Right cardiac atrium (tissue), 5 donors: ENCODE data around the gene F13A1. TPM values are rescaled to one million over a fixed set of nuclear protein-coding genes. Genes with fewer than 3 reads are reported as not detected.

Experiments
- ATAC-seq, 2 donors: fragments of 200-7000 bp; cut with Tn5 transposase; one replicate each; pipeline versions ENCODE4 v1.8.0 to v1.9.1; 2020; ENCODE audit warnings: moderate library complexity in 2 of 2, mild to moderate bottlenecking in 1 of 2
- DNase-seq, 3 donors: peaks; one replicate each; pipeline ENCODE4 v3.0.0-alpha.2; 2020
- H3K27ac ChIP-seq: one replicate; pipeline ENCODE4 v1.5.1; 2013; ENCODE audit warnings: mild to moderate bottlenecking, low read length, control low read depth, moderate library complexity
- H3K27me3 ChIP-seq: one replicate; pipeline ENCODE4 v1.6.1; 2013; ENCODE audit not compliant: control insufficient read depth, insufficient read depth
- H3K4me1 ChIP-seq: one replicate; pipeline ENCODE4 v1.6.1; 2013; ENCODE audit warnings: low read length; ENCODE audit not compliant: control insufficient read depth, insufficient read depth
- H3K4me3 ChIP-seq: one replicate; pipeline ENCODE4 v1.5.1; 2013; ENCODE audit warnings: low read length, control low read depth
- H3K9me3 ChIP-seq: one replicate; pipeline ENCODE4 v1.6.1; 2013; ENCODE audit warnings: low read length; ENCODE audit not compliant: control insufficient read depth
- WGBS: extraction: QIAGEN DNeasy Blood & Tissue Kit; methylation state at CpG from one replicate; pipeline ENCODE4 v1.1.7; 2013; 5-methylcytosine and 5-hydroxymethylcytosine counted together
- intact Hi-C, 4 donors: fragments of 100-400 bp; cut with DNase I; formaldehyde crosslinking; loops; one replicate each; pipeline versions ENCODE4 v1.11.0 to v1.14.0; 2022 to 2023
- polyA plus RNA-seq: library from polyadenylated mRNA; stranded (reverse); fragments of 200-250 nt; gene quantifications from one replicate; pipeline ENCODE4 v1.2.3, GENCODE V29; 2013
- total RNA-seq, 4 donors: library from RNA; stranded (reverse); fragmentation: NEBNext Ultra II Directional; extraction: Animal tissue kit (Norgen Biotek cat#: 25700); gene quantifications; one replicate each; pipeline ENCODE4 v1.2.1, GENCODE V29; 2021
- donor health status: healthy with polysubstance abuse.
- donor health status: DM: no; HTN: yes; CAD: no.
- donor health status: DM: no; HTN: no; CAD: no.
- donor health status: DM: no; HTN: yes; CAD: no; lungs with severe emphysema.
- donor health status: DM: yes; HTN: yes; CAD: no.

F13A1 gene
- total and polyA plus RNA-seq, 5 donors = 9.4 to 140 (median 80.1) TPM

DNA sequence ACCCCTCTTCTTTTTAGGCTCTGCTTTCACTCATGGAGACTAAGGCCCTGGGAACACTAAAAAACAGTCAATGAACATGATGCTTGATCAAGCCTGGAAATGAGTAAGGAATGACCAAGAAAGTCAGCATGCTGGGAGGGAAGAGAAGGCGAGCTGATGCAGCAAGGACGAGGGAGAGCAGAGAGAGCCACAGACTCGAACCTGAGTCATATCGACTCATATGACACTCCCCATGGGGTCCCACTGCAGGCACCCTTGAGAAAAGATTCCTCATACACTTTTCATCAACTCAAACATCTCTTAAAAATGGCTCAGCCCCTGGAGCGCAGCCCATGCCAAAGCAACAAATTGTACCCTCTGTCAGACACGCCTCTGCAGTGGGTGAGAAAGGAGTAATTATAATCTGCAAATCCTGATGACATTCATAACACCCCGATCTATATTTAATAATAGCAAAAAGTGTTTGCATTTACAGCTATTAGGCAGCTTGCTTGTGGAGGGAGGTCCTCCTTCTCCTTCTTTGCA, 127.2 kb downstream of the F13A1 start:
- no peak overlapping the region for H3K27ac ChIP-seq
- no peaks in the 10 kb centered on the region for H3K27me3 ChIP-seq
- H3K4me3 ChIP-seq = no peak overlapping the region
- intact Hi-C loops = no loop called here
- H3K9me3 ChIP-seq = no peaks in the 10 kb centered on the region
- H3K4me1 ChIP-seq = no peaks in the 10 kb centered on the region
- ATAC-seq (no peak), DNase-seq (no peak)
- 82% methylated on average over 7 of the region's 7 CpGs for WGBS

DNA sequence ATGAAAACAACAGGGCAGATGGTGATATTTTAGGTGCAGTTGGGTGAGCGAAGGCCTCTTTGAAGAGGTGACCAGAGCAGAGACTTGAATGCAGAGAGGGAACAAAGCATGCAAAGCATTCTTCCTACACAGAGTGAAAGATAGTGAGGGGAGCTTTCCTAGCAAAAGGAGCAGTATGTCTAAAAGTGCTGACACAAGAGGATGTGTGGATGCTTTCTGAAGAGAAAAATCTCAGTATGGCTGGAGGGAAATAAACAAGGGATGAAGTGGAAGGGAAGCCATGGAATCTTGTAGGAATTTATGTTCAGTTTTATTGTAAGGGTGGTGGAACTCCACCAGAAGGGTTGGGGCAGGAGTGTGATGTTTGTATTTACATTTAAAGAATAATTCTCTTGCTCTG, 128.6 kb downstream of the F13A1 start:
- 64% methylated on average over 1 of the region's 1 CpG for WGBS
- ATAC-seq (no peak), DNase-seq (no peak)
- Histone ChIP-seq H3K9me3 (no peaks in the 10 kb centered on the region), H3K4me3 (no peak overlapping the region), H3K4me1 (no peaks in the 10 kb centered on the region), H3K27ac (no peak overlapping the region), H3K27me3 (no peaks in the 10 kb centered on the region)
- intact Hi-C loops = no loop called here

DNA sequence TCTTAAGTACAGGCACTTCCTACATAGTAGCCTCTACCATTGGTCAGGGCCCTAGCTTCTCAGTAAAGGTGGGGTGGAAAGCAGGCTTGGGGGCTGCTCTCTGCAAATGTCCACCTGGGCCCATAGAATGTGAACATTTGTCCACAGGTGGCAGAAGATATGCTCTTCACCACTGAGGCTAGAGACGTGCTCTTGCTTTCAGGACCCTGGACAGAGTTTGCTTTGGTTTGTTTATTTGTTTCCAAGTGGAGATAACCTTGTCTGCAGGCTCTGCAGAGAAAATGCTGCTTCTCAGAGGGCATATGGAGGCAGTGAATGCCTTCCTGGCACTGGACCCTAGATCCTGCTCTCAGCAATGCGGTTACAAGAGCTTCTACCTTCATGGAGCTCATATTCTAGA, 129.0 kb downstream of the F13A1 start:
- H3K27me3 ChIP-seq = no peaks in the 10 kb centered on the region
- ATAC-seq = no peak
- H3K4me1 ChIP-seq = no peaks in the 10 kb centered on the region
- 42% methylated on average over 2 of the region's 2 CpGs for WGBS
- H3K4me3 ChIP-seq = no peak overlapping the region
- H3K27ac ChIP-seq = no peak overlapping the region
- H3K9me3 ChIP-seq = no peaks in the 10 kb centered on the region
- no peak for DNase-seq
- intact Hi-C loops = no loop called here

- no peak overlapping the region for H3K4me3 ChIP-seq
- H3K27ac ChIP-seq = no peak overlapping the region
- H3K27me3 ChIP-seq = no peaks in the 10 kb centered on the region
- no peaks in the 10 kb centered on the region for H3K4me1 ChIP-seq
- ATAC-seq (no peak), DNase-seq (no peak)
- 65% methylated on average over 2 of the region's 2 CpGs for WGBS
- no peaks in the 10 kb centered on the region for H3K9me3 ChIP-seq
- intact Hi-C loops = no loop called here
Measured at GRCh38 chr6:6180684-6181083, 139.8 kb downstream of the F13A1 start.

DNA sequence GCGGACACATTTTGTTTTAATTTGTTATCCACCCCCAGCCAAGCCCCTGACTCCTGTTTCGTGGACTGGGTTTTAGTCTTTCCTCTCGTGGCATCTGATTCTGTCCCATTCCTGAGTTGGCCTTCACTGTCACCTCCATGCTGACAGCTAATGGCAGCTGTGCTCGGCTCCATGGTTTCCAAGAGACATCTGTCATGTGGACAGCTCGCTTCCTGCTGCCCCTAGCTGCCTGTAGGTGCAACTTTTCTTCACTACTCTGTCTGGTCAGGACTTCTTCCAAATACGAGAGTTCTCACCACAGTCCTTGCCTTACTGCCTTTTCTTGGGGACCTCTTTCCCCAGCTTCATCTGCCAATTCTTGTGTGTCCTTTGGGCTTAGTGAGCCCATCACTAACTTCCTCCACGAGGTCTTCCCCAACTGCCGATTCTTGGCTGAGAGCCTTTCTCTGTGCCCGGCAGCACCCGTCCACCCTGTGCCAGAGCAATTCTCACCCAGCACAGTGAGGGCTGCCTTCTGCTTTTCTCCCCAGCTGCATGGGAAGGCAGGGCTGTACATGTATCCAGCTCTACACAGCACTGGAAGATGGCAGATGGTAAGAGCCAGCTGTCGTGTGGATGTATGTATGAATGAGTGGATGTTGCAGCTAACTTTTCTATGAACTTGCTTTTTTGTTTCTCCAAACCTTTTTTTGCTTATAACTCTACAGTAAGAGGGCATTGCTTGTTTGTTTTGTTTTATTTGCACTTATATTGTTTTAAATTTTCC, 140.4 kb downstream of the F13A1 start:
- DNase-seq (no peak), ATAC-seq (no peak)
- Histone ChIP-seq H3K9me3 (no peaks in the 10 kb centered on the region), H3K4me1 (no peaks in the 10 kb centered on the region), H3K27me3 (no peaks in the 10 kb centered on the region), H3K27ac (no peak overlapping the region), H3K4me3 (no peak overlapping the region)
- 65% methylated on average over 11 of the region's 11 CpGs for WGBS
- intact Hi-C loops = no loop called here

DNA sequence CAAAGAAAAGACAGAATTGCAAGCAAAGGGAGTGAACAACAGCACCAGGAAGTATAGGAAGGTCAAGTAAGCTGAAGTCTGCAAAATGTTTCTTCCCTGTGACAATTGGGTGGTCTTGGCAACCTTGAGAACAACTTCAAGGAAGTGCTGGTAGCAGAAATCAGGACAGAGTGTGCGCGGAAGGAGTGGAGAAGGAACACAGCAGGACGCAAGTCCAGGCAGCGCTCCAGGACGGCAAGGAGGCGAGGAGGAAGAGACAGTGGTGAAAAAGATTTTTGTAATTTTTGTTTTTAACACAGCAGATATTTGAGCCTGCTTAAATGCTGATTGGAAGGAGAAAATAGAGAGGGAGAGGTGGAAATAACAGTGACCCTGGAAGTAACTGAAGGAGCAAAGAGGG, 141.7 kb downstream of the F13A1 start:
- no peak for ATAC-seq

DNA sequence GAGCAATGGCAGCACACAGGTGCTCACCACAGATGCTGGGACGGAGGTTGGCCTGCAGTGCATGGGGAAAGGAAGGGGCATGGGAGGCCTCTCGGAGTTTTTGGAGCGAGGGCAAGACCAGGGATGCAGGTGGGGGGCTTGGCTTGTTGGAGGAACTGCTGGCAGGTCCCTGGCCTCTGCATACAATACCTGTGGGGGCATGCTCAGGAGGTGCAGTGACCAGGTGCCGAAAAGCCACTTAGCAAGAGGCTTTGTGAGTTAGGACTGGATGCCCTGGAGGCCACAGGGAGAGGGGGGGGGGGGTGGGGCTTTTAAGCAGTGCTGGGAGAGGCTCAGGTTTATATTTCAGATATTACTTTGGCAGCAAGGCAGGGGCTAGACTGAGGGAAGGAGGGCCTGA, 142.7 kb downstream of the F13A1 start:
- no peaks in the 10 kb centered on the region for H3K9me3 ChIP-seq
- intact Hi-C loops = no loop called here
- DNase-seq (no peak), ATAC-seq (no peak)
- 82% methylated on average over 4 of the region's 4 CpGs for WGBS
- no peak overlapping the region for H3K27ac ChIP-seq
- H3K4me1 ChIP-seq = no peaks in the 10 kb centered on the region
- H3K4me3 ChIP-seq = no peak overlapping the region
- no peaks in the 10 kb centered on the region for H3K27me3 ChIP-seq

More for the DNA sequence above, 141.7 kb downstream of the F13A1 start:
- Histone ChIP-seq H3K27ac (no peak overlapping the region), H3K9me3 (no peaks in the 10 kb centered on the region), H3K4me3 (no peak overlapping the region), H3K27me3 (no peaks in the 10 kb centered on the region), H3K4me1 (no peaks in the 10 kb centered on the region)
- intact Hi-C loops = no loop called here
- WGBS = 57% methylated on average over 6 of the region's 6 CpGs
- DNase-seq = no peak

GRCh38 chr6:6176586-6177228, 143.8 kb downstream of the F13A1 start:
- Histone ChIP-seq H3K4me3 (no peak overlapping the region), H3K4me1 (no peaks in the 10 kb centered on the region), H3K27ac (no peak overlapping the region), H3K9me3 (no peaks in the 10 kb centered on the region), H3K27me3 (no peaks in the 10 kb centered on the region)
- 58% methylated on average over 8 of the region's 8 CpGs for WGBS
- intact Hi-C loops = no loop called here
- DNase-seq (no peak), ATAC-seq (no peak)

- H3K9me3 ChIP-seq = no peaks in the 10 kb centered on the region
- H3K27ac ChIP-seq = no peak overlapping the region
- no peaks in the 10 kb centered on the region for H3K4me1 ChIP-seq
- no peak for ATAC-seq
- no peak overlapping the region for H3K4me3 ChIP-seq
- no peaks in the 10 kb centered on the region for H3K27me3 ChIP-seq
- DNase-seq = no peak
- intact Hi-C loops = no loop called here
Measured at GRCh38 chr6:6176127-6176526, 144.3 kb downstream of the F13A1 start.

GRCh38 chr6:6169141-6169540, 151.3 kb downstream of the F13A1 start:
- Histone ChIP-seq H3K4me1 (no peaks in the 10 kb centered on the region), H3K27me3 (no peaks in the 10 kb centered on the region), H3K4me3 (no peak overlapping the region), H3K27ac (no peak overlapping the region), H3K9me3 (no peaks in the 10 kb centered on the region)
- DNase-seq (no peak), ATAC-seq (no peak)
- WGBS = 60% methylated on average over 1 of the region's 1 CpG
- intact Hi-C loops = no loop called here

DNA sequence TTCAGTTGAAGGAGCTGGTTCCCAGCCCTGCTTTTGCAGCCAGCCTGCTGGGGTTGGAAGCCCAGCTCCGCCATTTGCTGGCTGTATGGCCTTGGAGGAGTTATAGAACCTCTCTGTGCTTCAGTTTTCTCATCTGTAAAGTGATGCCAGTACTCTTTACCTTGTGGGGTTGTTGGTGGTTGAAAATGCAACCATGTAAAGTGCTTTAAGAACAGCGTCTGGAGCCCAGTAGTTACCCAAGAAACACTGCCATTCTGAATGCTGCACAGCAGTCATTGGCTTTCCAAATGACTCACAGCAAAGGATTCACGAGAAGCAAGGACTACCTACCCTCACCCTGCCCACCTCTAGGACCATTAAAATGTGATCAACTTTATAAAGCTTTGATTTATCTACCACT, 154.4 kb downstream of the F13A1 start:
- H3K27ac ChIP-seq = no peak overlapping the region
- no peak overlapping the region for H3K4me3 ChIP-seq
- DNase-seq = no peak
- WGBS = 84% methylated on average over 3 of the region's 3 CpGs
- no peaks in the 10 kb centered on the region for H3K4me1 ChIP-seq
- H3K27me3 ChIP-seq = no peaks in the 10 kb centered on the region
- intact Hi-C loops = no loop called here
- H3K9me3 ChIP-seq = no peaks in the 10 kb centered on the region
- ATAC-seq = no peak
